NCI-H2107 (cell line): ENCODE data around the gene KHDC3L.

Experiments
- DNase-seq: peaks from one replicate; lab custom pipeline; 2025; lab: John Stamatoyannopoulos, UW

Gene KHDC3L, protein sequence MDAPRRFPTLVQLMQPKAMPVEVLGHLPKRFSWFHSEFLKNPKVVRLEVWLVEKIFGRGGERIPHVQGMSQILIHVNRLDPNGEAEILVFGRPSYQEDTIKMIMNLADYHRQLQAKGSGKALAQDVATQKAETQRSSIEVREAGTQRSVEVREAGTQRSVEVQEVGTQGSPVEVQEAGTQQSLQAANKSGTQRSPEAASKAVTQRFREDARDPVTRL

DNA sequence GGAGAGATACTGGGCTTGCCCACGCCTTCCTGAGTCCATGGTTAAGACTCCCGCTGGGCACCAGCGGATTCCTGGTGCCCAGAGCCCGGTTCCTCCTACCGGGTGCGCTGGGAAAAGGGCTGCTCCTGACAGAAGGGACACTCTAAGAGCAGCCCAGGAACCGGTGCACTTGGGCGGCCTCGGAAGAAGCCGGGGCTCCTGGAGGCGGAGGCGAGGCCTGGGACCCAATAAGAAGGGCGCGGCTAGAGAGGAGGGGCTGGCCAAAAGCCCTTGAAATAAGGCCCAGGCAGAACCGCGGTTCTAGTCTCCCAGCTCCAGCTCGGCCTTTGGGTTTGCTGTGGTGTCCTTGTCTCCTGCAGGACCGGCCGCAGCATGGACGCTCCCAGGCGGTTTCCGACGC lies at the start of gene KHDC3L:
Gene KHDC3L, plus strand, starts transcription at position 301 of the 400 bp plus-strand sequence. Its CDS starts 72 bp downstream, at position 373.
- no peak for DNase-seq

DNA sequence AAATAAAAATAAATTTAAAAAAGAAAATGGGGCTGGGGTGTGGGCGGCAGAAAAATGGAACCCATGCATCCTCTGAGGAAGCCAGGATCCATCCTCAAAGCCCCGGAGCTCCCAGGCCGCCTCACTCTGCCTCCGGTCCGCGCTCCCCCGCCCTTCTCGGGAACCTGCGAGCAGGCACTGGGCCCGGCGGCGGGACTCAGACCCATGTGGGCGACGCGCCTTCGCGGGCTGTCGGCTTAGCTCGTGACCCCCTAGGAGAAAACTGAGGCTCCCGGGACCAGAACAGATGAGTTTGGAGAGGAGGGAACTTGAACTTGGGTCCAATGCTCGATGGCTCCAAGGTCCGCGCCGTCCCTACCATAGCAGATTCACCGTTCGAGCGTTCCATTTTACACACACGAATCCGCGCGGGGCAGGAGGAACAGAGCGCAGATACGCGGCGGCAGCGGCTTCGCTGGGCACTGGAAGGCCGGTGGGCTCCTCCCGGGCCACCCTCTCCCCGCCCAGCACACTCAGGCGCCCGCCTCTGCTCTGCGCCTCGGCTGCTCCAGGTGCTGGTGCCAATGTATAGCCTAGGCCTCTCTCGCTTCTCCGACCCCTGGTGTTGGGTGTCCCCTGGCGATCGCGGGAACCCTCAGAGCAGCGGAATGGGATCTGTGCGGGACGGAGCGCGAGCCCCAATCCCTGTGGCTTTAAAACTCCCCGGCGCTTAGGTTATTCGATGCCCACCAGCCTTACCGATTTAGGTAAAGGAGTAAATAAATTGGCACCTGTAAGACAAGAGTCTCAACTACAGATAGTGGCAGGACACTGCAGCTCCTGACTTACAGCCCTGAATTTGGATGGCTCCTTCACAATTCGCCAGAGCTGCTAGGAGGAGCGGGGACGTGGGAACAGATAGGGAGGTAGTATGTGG lies 47.6 kb upstream of the KHDC3L start:
- no peak for DNase-seq

DNA sequence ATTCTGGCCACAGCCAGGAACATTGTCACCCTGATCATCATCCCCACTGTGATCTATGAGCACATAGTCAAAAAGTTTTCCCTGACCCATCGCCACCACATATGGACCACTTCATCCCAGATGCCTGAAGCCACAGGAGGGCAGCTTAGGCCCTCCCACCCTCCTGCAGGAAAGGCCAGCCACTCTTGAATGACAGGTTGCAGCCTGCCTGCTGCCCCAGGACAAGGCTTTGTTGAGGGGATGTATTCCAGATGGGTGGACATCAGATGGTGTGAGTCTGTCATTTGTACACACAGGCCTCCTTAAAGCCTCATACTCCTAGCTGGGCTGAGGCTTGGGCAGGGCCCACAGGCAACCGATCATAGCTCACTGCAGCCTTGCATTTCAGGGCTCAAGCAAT lies 39.1 kb upstream of the KHDC3L start:
- no peak for DNase-seq

DNA sequence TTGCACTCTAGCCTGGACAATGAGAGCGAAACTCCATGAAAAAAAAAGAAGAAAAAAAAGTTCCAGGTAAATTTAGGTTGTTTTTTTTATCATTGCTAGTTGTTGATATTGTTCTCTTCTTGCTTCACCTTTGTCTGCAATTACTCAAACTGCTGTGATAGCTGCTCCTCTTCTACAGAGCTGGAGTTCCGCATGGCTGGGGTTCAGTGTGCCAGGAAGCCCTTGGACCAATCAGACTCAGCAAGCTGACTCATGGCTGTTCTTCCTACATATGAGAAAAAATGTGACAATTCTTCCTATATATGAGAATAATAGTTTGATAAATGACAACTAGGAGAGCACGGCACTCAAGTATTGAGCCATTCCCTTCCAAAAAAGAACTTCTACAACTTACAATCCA lies 36.8 kb upstream of the KHDC3L start:
- DNase-seq, result no peak

DNA sequence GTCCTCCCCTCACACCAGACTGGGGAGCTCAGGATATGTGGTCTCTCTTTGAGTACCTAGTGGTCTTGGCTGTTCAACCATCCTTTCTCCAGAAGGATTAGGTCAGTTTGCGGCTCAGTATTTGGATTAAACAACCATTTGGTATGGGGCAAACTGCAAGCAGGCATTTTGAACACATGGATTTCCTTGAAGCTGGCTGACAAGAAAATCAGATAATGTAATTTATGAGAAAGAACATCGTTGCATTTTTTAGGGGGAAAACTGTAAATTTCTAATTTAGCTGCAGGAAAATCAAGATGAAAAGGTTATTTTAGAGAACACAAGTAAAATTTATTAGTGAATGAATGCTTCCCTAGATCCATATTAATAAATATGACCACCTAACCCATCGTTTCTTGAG lies 33.7 kb upstream of the KHDC3L start:
- no peak for DNase-seq

DNA sequence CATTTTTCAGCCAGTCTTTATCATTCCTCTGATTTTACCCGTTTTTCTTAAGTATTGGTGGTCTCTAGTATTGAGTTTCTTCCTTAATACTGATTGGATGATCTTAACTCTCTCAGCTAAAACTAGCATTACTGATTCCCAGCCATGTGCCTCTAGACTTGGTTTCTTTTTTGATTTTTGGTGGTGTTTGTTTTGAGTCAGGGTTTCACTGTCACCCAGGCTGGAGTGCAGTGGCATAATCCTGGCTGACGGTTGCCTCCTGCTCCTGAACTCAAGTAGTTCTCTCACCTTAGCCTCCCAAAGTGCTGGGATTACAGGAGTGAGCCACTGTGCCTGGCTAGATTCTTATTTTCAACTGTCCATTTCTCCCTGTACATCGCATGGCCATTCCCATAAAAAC lies 33.3 kb upstream of the KHDC3L start:
- no peak for DNase-seq

DNA sequence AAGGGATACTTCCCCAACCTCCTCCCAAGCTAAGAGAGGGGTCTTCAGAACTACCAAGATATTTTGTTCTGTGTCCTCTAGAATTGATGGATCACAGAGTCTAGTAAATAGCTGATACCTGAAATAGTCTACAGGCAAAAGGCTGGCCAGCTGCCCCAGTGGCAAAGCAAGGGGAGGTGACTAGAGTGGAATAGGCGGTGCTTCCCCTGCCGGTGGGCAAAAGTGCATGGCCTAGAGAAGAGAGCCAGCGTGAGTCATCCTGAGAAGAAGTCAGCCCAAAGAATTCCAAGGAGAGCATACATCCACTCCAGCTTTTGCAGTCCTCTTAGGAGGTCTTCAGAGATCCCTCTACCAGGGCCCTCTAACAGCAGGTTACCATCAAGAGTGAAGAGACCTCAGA lies 23.1 kb upstream of the KHDC3L start:
- no peak for DNase-seq

DNA sequence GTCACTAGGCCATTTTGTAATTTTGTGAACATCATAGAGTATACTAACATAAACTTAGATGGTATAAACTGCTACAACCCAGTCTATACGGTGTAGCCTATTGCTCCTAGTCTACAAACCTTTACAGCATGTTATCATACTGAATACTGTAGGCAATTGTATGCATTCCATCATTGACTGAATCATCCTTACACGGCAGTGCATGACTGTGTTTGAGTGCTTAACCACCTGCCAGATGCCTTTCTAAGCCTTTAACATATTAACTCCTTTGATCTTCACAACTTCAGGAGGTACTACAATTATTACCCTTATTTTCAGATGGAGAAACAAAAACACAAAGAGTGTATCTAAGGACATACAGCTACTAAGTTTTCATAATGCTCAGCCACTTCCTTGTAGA lies 22.4 kb upstream of the KHDC3L start:
- DNase-seq, result no peak

DNA sequence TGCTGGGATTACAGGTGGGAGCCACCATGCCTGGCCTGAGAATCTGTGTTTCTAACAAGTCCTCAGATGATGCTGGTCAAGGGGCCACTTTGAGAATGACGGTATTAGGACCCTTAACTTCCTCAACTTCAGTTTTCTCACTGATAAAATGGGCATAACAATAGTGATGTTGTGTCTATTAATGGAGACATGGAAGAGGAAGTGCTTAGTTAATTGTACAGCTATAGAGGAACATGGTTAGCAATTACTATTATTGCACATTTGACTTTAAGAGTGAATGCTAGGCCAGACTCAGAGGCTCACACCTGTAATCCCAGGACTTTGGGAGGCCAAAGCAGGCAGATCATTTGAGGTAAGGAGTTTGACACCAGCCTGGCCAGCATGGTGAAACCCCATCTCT lies 21.1 kb upstream of the KHDC3L start:
- no peak for DNase-seq

DNA sequence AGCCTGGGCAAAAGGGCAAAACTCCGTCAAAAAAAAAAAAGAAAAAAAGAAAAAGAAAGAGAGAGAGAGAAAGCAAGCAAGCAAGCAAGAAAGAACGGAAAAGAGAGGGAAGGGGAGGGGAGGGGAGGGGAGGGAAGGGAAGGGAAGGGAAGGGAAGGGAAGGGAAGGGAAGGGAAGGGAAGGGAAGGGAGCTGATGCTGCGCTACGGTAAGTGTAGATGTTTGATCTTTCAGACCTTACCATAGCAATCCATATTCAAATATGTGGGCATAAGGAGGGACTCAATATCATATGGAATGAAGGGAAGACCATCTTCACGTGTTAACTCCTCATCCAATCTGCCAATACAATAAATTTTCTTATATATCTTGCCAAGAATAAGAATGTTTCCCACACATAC lies 20.3 kb upstream of the KHDC3L start:
- no peak for DNase-seq

DNA sequence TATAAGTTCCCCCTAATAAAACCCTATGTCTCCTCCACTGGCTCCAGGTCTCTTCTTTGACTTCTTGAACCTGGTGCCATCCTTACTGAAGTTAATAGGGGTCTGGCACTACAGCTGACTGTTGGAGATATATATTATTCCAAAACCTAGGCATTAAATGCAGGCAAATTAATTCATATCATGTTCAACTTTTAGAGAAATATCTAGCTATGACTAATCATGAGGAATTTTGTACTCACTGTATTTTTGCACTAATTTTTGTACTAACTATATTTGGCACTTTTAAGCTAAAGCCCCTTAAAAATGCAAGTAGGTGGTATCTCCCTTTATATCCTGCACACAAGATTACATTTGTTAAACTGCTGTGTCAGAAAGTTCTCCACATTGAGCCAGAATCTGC lies 19.3 kb upstream of the KHDC3L start:
- no peak for DNase-seq

DNA sequence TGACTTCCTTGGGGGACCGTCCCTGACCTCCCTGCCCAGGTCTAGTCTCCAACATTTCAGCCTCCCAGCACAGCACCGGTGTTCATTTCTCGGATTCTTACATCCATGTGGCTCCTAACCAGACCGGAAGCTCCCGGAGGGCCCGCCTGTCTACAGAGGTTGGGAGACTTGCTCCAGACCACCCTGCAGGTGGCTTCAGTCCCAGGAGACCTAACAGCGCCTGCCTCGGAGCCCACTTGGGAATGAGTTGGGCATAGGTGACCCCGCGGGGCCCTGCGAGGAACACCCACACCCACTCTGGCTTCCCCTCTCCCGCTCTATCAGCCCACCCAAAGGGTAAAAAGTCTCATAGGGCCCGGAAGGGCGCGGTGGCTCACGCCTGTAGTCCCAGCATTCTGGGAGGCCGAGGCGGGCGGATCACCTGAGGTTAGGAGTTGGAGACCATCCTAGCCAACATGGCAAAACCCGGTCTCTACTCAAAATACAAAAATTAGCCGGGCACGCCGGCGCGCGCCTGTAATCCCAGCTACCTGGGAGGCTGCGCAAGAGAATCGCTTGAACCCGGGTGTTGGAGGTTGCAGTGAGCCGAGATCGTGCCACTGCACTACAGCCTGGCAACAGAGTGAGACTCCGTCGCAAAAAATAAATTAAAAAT lies 13.8 kb upstream of the KHDC3L start:
- DNase-seq, result no peak

DNA sequence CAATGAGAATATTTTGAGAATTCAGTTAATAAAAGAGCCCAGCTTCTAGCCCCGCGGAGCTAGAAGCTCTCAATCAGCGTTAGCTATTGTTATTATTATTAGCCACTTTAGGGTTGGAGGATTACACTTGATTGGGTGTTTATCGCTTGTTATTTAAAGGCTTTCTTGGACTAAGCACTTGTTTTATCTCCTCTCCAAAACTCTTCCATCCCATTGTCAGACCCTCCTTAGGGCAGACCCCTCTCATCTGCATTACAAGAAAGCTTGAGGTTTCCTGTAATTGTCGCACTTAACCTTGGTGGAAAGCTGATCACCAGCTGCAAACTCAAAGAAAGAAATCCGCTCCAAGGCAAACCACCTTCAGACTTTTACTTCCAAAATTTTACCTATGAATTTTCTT lies 13.1 kb upstream of the KHDC3L start:
- DNase-seq, result no peak

DNA sequence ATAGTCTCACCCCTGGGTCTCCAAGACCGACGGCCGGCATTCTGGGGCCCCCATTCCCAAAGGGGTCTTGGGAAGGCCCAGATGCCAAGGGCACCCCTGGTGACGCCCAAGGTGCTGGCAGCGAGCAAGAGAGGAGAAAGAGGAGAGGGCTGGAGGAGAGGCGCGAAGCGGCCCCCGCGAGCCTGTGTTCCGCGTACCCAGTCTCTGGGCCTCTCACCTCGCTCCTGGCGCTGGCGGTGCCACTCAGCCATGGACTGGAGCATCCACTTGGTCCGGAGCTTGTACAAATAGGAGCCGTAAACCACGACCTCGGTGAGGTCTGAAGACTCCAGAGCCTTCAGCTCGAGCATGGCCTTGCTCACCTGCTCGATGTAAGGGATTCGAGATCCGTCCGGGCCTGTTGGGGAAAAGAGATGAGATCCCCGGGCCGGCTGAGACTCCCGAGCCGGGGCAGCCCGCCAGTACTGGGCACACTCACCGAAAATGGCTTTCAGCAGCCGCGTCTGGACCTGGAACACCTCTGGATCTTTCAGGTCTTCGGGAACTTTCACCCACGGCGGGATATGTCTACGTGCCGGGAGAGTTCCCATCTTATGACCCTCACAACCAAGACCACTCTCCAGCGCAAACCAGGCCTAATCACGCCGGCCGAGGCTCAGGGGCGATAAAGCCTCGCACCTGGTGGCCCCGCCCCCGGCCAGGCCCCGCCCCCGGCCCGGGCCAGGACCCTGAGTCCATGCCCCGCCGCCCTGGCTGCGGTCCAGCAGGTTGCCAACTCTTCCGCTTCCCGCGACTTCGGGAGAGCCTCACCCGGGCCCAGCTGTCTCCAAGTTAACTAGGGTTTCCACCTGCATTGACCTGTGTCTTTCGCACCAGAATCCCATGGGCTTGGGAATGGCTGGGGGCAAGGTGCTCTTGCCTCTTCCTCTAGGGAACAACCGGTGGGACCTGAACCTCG lies 8.5 kb upstream of the KHDC3L start, which contains the start of gene DPPA5:
Gene DPPA5, minus strand, starts transcription at position 641 of the 958 bp plus-strand sequence. Its CDS starts 51 bp downstream, at position 590.
- no peak for DNase-seq

DNA sequence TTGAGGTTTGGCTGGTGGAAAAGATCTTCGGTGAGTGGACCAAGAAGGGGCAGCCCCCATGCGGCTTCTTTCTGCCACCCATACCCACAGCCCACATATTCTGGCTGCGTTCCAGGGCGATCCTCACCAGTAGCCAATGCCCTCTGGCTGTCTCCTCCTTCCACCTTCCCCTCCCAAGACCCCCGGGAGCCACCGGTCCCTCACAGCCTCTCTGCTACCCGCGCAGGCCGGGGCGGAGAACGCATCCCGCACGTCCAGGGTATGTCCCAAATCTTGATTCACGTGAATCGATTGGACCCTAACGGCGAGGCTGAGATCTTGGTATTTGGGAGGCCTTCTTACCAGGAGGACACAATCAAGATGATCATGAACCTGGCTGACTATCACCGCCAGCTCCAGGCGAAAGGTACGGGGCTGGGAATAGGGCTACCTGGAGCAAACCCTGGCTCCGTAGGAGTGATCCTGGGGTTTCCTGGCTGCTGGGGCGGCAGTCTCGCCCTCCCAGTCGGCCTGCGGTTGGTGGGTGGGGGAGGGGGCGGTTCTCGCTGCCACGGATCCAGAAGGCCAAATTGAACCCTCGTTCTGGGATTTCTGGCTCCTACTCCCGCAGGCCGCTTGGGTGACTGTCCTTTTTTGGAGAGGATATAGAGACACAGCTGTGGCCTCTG lies 545 bp downstream of the KHDC3L start:
- no peak for DNase-seq

DNA sequence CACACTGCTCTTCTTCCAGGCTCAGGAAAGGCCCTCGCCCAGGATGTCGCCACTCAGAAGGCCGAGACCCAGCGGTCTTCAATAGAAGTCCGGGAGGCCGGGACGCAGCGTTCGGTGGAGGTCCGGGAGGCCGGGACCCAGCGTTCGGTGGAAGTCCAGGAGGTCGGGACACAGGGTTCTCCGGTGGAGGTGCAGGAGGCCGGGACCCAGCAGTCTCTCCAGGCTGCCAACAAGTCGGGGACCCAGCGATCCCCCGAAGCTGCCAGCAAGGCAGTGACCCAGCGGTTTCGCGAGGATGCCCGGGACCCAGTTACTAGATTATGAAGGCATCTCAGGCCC lies 1.0 kb downstream of the KHDC3L start:
- DNase-seq, result no peak

DNA sequence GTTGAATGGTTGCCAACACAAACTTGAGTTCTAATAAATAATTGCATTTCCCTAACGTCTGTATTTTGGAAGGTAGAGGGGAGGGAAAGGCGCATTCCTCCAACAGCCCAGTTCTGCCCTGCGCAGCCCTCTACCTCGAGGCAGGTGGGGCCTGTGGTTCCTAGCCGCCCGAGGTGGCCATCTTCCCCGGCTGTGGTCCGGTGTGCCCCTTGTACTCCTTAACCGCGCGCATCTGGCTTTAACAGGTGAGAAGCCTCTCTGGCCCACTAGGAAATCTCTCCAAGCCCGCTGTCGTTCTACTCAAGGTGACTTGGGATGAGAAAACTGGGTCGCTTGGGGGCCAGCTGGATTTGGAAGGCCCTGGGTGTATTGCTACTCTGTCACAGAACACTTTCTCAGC lies 1.7 kb downstream of the KHDC3L start:
- DNase-seq, result no peak

DNA sequence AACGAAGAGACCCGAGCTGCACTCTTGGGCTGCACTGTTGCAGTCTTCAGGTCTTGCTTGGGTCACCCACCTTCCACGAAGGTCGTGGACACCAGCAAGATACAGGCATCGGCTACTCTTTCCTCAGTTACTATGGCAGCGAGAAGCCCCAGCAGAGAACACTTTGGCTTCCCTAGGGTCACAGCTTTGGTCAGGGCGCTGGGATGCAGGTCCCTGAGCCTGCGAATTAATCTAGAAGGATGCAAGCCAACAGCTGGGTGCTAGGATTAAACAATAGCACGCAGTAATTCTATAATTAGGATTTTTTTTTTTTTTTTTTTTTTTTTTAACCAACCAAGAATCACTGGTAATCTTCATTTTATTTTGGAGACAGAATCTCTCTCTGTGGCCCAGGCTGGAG lies 2.1 kb downstream of the KHDC3L start:
- DNase-seq, result no peak

DNA sequence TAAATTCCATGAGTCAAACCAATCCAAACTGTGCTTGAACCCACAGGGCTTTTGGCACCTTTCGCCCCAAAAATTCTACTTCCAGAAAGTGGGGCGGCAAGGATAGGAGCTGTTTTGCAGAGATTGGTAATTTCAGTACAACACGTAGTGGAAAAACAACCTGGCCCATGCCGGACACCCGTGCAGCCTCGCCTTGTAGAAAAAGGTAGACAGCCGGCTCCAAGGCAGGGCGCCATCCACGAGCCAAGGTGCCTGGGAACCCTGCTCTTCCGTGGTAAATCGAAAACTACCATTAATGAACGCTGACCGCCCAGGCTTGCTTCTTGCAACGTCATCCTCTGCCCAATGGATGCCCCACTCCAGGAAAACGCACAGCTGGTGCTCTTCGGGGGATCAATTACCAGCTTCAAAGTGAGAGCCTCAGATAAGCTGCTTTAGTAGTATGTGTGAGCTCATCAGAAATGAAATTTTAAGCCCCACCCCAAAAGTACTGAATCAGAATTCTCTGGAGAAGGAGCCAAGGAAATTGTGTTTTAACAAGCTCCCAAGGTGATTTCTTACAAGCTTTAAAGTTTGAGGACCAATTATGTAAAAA lies 5.4 kb downstream of the KHDC3L start:
- DNase-seq, result no peak

DNA sequence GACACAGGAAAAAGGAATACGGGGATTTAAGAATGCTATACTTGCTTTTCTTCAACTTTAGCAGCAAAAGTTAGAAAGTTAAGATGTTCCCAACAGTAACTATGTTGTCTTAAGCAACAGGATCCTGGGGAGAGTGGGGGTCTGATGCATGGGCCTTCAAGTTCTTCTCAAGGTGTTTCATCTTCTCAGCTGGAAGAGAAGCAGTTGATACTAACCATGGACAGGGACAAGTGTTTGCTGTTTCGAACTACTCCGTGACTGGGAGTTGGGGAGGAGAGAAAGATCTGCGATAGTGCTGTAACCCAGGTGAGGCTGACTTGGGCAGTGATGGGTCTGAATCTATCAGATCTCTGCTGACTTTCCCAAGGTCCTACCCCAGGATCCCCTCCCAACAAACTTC lies 6.2 kb downstream of the KHDC3L start:
- DNase-seq, result no peak

DNA sequence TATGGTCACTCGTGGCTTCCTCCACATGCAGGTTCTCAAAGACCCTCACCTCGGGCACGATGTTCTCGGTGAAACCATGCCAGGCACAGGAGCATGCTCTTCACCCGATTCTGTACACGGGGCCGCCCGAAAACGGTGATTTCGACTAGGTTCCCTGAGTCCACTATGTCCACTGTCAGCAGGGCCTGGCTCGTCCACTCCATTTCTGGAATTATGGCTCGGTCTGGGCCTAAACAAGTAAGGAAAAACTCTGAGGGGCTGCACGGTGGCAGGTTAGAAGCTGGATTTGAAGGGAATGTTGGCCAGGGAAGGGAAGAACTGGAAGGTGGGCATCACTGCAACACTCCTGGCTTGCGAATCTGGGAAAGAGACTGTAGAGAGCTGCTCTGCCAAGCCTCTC lies 6.7 kb downstream of the KHDC3L start:
- no peak for DNase-seq
